ENCODE measurements around the gene CHN2.

DNA sequence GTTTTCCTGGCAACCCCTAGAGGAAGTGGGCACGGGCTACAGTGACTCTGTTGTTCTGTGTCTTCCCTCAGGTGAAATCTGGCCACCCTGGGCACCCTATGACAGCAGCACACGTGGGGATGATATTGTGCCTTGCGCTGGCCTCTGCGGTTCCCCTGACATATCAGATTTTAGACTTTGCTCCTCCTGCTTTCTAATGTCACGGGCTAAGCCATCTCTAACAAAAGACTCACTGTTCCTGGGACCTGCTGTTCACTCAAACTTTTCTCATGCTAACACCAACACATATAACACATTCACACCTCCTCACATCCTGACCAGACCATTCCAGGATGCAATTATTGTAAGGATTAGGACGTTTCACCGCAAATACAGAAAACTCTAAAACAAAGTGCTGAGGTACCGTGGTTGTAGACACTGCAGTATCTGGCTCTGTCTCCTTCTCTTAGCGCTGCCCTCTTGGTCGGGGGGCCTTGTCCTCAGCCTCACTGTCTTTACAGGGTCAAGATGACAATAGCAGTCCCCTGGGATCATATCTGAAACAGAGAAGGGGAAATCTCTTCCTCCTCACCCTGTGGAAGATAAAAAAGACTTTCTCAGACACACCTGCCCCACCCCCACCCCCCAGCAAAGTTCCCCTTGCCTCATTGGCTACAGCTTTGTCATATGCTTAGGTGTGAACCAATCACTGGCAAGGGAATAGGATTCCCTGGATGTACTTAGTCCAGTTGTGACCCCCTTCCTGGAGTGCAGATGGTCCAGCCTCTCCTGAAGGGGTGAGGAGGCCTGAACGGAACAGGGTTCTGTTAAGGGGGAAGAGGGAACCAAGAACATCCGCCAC is 14.1 kb downstream of the CHN2 start:
- TF ChIP-seq, protein P1, sequence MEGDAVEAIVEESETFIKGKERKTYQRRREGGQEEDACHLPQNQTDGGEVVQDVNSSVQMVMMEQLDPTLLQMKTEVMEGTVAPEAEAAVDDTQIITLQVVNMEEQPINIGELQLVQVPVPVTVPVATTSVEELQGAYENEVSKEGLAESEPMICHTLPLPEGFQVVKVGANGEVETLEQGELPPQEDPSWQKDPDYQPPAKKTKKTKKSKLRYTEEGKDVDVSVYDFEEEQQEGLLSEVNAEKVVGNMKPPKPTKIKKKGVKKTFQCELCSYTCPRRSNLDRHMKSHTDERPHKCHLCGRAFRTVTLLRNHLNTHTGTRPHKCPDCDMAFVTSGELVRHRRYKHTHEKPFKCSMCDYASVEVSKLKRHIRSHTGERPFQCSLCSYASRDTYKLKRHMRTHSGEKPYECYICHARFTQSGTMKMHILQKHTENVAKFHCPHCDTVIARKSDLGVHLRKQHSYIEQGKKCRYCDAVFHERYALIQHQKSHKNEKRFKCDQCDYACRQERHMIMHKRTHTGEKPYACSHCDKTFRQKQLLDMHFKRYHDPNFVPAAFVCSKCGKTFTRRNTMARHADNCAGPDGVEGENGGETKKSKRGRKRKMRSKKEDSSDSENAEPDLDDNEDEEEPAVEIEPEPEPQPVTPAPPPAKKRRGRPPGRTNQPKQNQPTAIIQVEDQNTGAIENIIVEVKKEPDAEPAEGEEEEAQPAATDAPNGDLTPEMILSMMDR (IDR thresholded peaks at IDR 0.05): no peak
- no peak for TF ChIP-seq ZFX (IDR thresholded peaks at IDR 0.05; ENCODE audit: borderline replicate concordance)

Data from 22Rv1 (cell line).